Kidney tubule cell (primary cell): Measurements from ENCODE around the gene ZSWIM5.
"Not testable (repeated sequence)": the region's sequence is repeated elsewhere in the genome, so short reads cannot be mapped to it uniquely, and the experiment has no call there.

Source experiments
- DNase-seq: peaks from one replicate; pipeline ENCODE4 v3.0.0-alpha.2; 2018; ENCODE audit warnings: low spot score

ZSWIM5 gene

DNA sequence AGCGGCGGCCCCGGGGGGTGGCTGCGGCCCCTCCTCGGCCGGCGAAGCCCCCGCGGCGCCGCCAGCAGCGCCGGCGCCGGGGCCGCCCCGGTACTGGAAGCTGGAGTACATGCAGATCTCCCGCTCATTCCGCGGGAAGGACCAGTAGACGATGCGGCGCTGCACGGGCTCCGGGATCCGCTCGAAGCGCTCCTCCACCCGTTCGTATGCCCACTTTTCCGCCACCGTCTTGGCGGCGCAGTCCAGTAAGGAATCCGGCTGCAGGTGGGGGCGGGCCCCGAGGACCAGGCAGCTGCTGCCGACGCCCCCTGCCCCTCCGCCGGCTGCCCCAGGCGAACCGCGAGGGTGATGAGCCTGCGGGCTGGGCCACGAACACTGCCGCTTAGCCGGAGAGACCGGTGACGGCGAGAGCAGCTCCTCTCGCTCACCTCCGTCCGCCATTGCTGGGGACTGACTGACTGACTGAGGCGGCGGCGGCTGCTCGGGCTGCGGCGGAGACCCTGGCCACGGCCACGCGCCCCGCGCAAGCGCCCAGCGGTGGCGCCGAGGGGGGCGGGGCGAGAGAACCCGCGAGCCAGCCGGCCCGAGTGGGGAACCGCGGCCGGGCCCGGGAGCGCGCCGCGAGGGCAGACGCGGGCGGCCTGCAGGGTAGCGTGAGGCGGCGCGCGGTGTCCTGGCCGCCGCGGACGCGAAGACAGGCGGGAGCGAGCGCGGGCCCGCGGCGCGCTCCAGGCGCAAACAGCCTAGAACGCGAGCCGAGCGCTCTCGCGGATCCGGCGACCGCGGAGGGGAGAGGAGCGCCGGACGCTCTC, at the start of gene ZSWIM5:
TSS of gene ZSWIM5 (minus strand) at position 696 of the 812 bp plus-strand sequence. CDS start at position 441, 255 bp downstream.
- peak; percentile 72 for DNase-seq

DNA sequence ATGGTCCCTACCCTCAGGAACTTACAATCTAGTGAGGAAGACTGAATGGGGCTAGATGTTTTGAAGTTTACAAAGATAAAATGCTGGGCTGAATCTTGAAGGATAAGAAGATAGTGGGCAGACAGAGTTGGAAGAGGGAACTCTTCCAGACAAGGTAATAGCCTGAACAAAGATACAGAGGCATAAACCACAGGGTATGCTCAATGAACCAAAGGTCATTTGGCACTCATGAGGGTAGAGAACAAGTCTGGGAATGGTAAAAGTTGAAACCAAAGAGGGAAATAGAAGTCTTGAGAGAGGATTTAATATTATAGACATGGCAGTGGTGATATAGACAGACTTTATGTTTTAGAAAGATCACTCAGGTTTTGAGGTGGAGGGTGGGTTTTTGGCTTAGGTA, 48.1 kb upstream of the ZSWIM5 start:
- no peak for DNase-seq

DNA sequence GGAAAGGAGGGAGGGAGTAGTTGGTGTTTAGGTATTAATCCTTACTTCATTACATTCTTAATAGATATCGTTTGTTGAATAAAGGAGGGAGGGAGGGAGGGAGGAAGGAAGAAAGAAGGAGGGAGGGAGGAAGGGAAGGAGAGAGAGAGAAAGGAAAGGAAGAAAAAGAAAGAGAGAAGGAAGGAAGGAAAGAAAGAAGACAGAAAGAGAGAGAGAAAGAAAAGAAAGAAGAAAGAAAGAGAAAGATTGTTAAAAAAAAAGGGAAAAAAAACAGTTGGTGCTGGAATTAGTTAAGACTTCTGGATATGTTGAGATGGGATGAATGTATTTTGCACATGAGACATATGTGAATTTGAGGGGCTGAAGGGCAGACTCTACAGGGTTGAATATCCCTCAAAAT, 44.1 kb upstream of the ZSWIM5 start:
- DNase-seq: no peak

DNA sequence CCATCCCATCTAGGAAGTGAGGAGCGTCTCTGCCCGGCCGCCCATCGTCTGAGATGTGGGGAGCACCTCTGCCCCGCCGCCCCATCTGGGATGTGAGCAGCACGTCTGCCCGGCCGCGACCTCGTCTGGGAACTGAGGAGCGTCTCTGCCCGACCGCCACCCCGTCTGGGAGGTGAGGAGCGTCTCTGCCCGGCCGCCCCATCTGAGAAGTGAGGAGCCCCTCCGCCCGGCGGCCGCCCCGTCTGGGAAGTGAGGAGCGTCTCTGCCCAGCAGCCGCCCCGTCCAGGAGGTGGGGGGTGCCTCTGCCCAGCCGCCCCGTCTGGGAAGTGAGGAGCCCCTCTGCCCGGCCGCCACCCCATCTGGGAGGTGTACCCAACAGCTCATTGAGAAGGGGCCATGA, 41.6 kb upstream of the ZSWIM5 start:
- DNase-seq: not testable (repeated sequence)

DNA sequence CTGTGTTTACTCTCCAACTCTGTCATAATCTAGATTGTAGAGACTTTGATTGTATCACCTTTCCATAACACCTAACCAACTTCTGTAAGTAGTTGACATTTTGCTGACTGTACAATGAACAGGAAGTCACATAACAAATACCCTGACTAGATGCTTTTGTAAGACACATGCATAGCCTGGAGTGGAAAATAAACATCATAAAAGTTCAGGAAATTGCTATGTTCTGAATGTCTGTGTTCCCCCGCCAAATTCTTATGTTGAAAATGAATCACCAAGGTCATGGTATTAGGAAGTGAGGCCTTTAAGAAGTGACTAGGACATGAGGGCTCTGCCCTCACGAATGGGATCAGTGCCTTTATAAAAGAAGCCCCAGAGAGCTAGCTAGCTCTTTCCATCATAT, 40.4 kb upstream of the ZSWIM5 start:
- DNase-seq: peak; percentile 53

DNA sequence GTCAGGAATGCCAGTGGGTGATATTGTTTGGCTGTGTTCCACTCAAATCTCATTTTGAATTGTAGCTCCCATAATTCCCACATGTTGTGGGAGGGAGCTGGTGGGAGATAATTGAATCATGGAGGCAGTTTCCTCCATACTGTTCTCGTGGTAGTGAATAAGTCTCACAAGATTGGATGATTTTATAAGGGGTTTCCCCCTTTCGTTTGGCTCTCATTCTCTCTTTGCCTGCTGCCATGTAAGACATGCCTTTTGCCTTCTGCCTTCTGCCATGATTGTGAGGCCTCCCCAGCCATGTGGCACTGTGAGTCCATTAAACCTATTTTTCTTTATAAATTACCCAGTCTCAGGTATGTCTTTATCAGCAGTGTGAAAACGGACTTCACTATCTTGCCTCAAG, 40.0 kb upstream of the ZSWIM5 start:
- DNase-seq: not testable (repeated sequence)

DNA sequence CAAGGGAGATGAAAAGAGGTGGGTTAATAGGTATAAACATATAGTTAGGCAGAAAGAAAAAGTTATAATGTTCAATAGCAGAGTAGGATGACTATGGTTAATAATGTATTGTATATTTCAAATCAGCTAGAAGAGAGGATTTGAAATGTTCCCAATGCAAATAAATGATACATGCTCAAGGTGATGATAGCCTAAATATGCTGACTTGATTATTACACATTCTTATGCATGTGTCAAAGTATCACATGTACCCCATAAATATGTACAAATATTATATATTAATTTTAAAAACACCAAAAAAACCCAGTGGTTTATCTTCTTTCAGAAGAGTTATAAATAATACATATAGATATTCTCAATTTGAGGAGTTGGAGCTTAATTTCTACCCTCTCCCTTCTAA, 38.3 kb upstream of the ZSWIM5 start:
- no peak for DNase-seq

DNA sequence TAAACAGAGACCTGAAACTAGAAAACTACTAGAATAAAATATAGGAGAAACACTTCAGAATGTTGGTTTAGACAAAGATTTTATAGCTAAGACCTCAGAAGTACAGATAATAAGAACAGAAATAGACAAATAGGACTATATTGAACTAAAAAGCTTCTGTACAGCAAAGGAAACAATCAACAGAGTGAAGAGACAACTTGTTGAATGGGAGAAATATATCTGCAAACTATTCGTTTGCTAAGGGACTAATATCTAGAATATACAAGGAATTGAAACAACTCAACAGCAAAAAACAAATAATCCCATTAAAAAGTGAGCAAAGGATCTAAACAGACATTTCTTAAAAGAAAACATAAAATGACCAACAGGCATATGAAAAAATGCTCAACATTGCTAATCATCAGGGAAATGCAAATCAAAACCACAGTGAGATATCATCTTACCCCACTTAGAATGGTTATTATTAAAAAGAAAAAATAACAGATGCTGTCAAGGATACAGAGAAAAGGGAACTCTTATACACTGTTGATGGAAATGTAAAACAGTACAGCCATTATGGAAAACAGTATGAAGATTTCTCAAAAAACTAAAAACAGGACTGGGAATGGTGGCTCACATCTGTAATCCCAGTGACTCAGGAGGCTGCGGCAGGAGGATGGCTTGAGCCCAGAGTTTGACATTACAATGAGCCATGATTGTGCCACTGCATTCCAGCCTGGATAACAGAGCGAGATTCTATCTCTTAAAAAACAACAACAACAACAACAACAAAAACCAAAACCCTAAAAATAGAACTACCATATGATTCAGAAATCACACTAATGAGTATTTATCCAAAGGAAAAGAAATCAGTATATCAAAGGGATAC, 37.3 kb upstream of the ZSWIM5 start:
- DNase-seq: no peak

DNA sequence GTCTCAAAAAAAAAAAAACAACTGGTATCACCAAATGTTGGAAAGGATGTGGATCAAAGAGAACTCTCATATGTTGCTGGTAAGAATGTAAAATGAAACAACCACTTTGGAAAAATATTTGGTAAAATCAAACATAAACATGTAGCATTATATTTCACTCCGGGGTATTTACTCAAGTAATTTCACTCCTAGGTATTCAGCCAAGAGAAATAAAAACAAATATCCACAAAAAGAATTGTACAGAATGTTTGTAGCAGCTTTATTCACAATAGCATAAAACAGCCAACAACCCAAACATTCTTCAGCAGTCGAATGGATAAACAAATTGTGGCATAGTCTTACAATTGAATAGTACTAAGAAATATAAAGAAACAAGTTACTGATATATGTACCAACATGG, 32.4 kb upstream of the ZSWIM5 start:
- no peak for DNase-seq

DNA sequence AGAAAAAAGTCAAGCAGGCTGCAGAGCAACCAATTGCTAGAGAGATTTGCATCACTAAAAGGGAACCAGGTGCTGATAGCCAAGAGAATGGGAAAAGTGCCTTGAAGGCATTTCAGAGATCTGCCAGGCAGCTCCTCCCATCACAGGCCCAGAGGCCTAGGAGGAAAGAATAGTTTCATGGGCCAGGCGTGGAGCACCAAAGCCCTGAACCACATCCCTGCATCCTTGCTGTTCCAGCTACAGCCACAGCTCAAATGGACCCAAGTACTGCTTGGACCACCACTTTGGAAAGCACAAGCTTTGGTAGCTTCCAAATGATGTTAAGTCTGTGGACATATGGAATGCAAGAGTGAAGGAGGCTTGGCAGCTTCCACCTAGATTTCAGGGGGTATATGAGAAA, 29.7 kb upstream of the ZSWIM5 start:
- no peak for DNase-seq

DNA sequence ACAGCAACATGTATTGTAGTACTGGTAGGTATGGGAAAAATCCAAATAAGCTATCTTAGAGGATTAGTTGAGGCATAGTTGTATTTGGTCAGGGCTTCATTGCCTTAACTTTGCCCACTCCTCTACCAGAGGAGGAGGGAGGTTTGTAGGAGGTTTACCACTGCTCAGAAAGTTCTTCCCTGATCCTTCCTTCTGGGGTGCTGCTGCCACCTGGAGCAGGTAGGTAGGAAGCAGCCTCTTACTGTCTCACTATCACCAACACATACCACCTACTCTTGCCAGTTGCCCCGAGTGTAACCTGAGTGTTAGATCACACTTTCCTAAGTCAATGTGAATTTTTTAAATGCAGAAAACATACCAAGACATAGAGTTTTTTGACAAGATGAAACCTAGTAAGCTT, 24.1 kb upstream of the ZSWIM5 start:
- DNase-seq: no peak

DNA sequence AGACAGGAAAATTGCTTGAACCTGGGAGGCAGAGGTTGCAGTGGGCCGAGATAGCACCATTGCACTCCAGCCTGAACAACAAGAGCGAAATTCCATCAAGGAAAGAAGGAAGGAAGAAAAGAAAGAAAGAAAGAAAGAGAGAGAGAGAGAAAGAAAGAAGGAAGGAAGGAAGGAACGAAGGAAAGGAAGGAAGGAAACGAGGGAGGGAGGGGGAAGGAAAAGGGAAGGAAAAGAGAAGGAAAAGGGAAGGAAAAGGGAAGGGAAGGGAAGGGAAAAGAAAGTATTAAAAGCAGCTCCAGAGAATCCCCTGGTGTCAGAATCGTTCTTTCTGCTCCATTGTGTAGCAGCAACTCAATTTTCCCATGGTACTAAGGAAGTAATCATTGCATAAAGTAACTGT, 19.2 kb upstream of the ZSWIM5 start:
- no peak for DNase-seq

DNA sequence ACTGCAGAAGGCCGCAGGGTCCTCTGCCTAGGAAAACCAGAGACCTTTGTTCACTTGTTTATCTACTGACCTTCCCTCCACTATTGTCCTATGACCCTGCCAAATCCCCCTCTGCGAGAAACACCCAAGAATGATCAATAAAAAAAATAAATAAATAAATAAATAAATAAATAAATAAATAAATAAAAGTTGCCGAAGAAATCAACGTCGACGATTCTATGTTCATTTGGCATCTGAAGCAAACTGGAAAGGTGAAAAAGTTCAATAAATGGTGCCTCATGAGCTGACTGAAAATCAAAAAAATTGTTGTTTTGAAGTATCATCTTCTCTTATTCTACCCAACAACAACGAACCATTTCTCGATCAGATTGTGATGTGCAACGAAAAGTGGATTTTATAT, 17.3 kb upstream of the ZSWIM5 start:
- not testable (repeated sequence) for DNase-seq

DNA sequence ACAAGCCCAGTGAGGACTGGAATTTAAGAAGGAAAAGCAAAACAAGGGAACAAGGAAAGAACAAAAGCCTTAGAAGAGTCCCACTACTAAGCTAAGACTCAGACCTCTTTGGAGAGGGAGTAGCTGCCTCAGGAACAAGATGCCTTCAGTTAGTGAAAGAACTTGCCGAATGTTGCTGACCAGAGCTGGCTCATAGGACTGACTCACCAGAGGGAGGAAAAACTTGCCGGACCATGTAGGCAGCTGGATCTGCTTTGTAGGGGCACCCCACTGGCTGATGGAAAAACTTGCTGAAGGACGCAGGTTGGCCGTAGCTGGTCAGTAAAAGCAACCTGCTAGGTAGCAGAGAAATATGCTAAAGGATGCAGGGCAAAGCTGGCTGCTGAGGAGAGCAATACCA, 15.3 kb upstream of the ZSWIM5 start:
- peak; percentile 12 for DNase-seq

DNA sequence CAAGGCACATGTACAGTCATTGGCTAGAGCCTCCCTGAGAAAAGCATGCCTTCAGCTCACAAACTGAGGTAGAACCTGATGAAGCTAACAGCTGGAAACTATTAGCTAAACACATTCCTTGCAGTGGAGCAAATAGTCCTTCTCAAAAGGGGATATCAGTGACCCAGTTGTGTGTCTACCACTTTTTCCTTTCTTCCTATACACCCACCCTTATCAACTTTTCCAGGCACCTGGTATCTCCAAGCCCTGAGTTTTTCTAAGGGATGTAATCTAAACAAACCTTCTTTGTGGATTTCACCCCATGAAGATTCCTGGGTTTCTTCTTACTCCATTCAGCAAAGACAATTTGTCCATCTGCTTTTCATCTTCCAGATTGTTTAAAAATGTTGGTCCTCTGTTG, 10.5 kb upstream of the ZSWIM5 start:
- no peak for DNase-seq

DNA sequence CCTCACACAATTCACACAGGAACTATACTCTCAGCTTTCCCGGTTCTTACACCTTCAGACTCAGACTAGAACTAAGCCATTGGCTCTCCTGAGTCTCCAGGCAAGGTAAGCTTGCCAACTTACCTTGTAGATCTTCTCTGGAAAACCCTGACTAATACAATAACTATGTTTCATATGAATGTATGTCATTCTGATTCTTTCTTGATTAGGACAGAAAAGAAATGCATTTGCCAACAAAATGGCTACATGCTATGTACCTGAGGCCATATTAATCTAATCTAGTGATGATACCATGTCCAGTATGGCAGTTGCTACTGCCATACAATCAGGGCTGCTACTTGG, 9.8 kb upstream of the ZSWIM5 start:
- DNase-seq: peak; percentile 7

DNA sequence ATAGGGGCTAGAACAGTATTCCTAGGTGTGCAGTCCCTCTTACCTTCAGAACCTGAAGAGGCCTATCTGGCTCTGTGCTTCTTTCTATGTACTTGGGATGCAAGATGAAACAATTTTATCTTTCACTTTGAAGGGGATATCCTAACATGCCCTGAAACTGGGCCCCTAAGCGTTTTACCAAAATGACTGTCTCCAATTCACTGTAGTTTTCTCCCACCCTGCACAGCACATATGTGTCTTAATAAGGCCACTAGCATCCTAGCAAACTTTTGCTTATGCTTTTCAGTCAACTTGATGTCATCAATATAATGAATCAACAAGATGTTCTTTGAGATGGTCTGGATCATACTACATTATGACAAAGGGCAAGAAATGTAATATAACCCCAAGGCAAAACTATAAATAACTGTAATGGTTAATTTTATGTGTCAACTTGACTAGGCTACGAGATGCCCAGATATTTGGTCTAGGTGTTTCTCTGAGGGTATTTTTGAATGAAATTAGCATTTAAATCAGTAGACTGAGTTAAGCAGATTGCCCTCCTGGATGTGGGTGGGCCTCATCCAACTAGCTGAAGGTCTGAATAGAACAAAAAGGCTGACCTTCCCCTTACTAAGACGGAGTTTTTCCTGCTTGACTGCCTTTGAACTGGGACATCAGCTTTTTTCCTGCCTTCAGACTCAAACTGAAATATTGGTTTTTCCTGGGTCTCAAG, 9.2 kb upstream of the ZSWIM5 start:
- DNase-seq: no peak

DNA sequence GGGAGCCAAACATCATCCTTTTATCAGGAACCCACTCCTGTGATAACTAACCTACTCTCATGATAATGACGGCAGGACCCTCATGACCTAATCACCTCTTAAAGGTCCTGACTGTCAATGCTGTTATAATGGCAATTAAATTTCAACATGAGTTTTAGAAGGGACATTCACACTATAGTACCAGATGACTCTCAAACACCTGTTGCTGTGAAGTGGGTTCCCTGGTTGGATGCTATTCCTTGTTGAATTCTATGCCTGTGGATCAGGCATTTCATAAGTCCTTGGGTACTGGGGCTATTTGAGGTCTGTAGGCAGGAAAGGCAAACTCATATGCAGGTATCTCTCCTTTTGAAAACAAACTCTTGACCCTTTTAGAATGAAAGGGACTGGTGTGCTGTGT, 7.5 kb upstream of the ZSWIM5 start:
- DNase-seq: no peak

DNA sequence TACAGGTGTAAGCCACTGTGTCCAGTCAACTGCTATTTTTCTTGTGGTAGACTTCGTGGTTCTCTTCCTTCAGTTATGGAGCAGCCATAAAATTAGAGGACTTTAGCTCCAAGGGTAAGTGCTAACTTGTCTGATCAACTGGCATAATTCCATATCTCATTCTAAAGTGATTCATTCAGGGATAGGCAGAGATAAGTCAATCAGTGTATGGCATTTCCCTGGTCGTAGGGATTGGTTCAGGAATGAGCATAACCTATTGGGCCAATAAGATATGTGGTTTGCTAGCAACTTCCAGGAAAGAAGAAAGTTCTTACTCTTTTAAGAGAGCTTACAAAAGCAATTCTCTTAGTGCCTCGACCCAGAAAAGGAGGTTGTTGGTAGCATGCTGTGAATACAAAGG, 4.7 kb upstream of the ZSWIM5 start:
- no peak for DNase-seq

DNA sequence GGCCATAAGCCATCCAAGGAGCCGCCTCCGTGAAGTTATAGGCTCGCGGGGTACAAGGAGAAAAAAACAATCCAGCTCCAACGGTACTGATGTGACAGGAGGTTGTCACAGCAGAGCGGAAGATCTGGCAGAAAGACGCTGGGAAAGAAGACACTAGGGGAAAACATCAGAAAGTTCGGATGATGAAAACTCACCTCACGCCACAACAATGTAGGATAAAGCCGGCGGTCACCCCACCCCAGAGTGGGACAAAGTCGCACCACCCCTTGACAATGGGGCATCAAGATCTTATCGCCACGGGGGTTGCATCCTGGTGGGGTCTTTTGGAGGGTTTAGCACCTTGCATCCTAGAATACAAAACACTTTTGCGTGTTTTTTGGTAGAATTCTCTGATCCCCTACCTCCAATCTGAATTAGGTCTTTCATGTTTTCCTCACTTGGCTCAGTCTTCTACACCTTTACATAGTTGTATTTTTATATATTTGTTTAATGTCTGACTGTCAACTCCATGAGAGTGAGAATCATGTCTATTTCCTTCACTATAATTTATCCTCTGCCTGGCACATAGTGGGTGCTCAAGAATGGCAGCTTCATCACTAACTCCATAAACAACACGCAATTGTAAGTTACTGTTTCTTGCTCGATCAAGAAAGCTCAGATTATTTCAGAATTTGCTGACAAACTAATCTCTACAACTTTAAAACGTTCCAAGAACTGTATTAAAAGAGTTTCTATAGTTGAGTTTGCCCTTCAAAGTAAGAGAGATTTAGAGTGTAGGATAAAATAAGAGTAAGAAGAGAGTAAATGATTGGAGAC, 611 bp upstream of the ZSWIM5 start:
- DNase-seq: no peak

DNA sequence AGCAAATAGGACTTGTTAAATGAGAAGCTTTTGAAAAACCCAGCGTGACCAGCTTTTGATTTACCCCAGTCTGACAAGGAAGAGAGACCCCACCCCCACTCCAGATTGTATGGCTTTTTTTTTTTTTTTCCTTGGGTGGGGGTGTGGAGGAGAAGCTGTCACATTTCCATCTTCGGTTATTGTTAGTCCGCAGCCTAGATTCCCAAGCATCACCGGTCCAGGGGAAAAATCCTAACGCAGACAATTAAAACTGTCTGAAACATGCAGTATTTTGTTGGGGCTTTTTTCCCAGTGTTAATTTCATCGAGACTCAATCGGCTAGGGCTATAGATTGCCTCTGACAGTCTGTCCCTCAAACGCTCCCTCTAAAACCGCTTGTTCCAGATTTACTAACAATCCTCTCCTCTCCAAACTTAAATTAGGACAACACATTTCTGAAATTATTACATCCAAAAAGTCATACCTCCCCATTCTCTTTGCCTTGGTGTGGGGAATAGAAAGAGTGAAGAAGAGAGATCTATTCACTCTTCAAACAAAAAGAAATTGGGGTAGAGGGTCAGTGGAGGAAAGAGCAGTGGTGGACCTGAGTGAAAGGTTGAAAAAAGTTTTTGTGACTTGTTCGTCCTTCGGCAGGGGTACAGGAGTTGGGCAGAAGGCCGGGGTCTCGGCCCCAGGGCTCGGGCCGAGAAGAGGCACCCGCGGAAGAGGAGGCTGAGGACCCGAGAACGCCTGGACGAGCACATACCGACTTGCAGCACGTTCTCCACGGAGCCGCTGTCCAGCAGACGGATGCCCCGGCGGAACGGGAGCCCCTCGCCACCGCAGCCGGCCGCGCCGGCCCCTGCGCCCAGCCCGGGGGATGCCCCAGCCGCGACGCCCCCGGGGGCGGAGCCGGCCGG, 1.1 kb downstream of the ZSWIM5 start:
- DNase-seq: peak; percentile 37
